ENCODE measurements around the gene NLRP13. TPM values are rescaled to one million over a fixed set of nuclear protein-coding genes. Genes with fewer than 3 reads are reported as not detected.

Gene NLRP13
- total and polyA plus RNA-seq, 2 of the 8 experiments (the other 6 are each of a cell fraction or from before 2014, with no cell fraction given), result not detected

GRCh38 chr19:55867101-55867500, 65.0 kb downstream of the NLRP13 start:
- Histone ChIP-seq H3K79me1 (ENCODE audit: low read depth, low read length) (no peaks in the 10 kb centered on the region), H3K27ac (ENCODE audit: low read depth, low read length) (no peak overlapping the region), H3K23me2 (ENCODE audit: low read depth, low read length) (no peaks in the 10 kb centered on the region), H2BK15ac (ENCODE audit: low read length) (no peak overlapping the region), H2BK5ac (ENCODE audit: low read depth, low read length) (no peak overlapping the region), H3K9ac (replicated peaks in 1 of 4; ENCODE audit: extremely low read depth in 1 of 4, low read depth in 3 of 4, low read length in 3 of 4) (no peak overlapping the region), H3K18ac (ENCODE audit: extremely low read depth, low read length) (no peak overlapping the region), H4K20me1 (replicated peaks in 1 of 2; ENCODE audit: control insufficient read depth in 1 of 2, insufficient read depth in 2 of 2, low read length in 2 of 2) (no peaks in the 10 kb centered on the region), H2BK120ac (replicated peaks; ENCODE audit: low read depth, low read length) (no peak overlapping the region), H3K4ac (replicated peaks; ENCODE audit: insufficient read length, low read depth, low read length) (no peak overlapping the region), H3K56ac (replicated peaks; ENCODE audit: insufficient read length, low read depth, low read length) (no peak overlapping the region), H4K8ac (ENCODE audit: extremely low read depth, insufficient read depth, low read length) (no peak overlapping the region), H3K14ac (ENCODE audit: insufficient read length) (no peak overlapping the region), H3K36me3 (ENCODE audit: control insufficient read depth in 2 of 4, insufficient read depth in 4 of 4, low read length in 3 of 4) (no peaks in the 10 kb centered on the region), H2AFZ (ENCODE audit: low read length) (no peak overlapping the region), H4K91ac (replicated peaks; ENCODE audit: insufficient read length, low read length) (no peak overlapping the region), H2AK5ac (ENCODE audit: low read depth, low read length) (no peak overlapping the region), H3K4me1 (replicated peaks in 1 of 4; ENCODE audit: control insufficient read depth in 3 of 4, insufficient read depth in 4 of 4, low read length in 3 of 4) (no peaks in the 10 kb centered on the region), H2BK20ac (ENCODE audit: low read length) (no peak overlapping the region), H3K23ac (ENCODE audit: insufficient read length) (no peak overlapping the region), H3K27me3 (replicated peaks in 1 of 4; ENCODE audit: control insufficient read depth in 3 of 4, extremely low read depth in 1 of 4, insufficient read depth in 3 of 4, low read length in 3 of 4) (no peaks in the 10 kb centered on the region), H2BK12ac (ENCODE audit: low read depth, low read length) (no peak overlapping the region), H3K79me2 (ENCODE audit: control insufficient read depth in 1 of 2, insufficient read depth in 2 of 2, low read length in 2 of 2) (no peaks in the 10 kb centered on the region), H3K9me3 (ENCODE audit: insufficient read depth in 2 of 2, low read depth in 1 of 2, low read length in 1 of 2) (peaks cover 60 to 84% of the 10 kb centered on the region in 2 experiments), H3K4me2 (ENCODE audit: insufficient read depth in 1 of 2, low read depth in 2 of 2, low read length in 2 of 2) (no peak overlapping the region), H3K4me3 (ENCODE audit: extremely low read depth in 1 of 4, insufficient read depth in 2 of 4, low read depth in 3 of 4, low read length in 4 of 4) (no peak overlapping the region), H4K5ac (ENCODE audit: insufficient read length, low read depth, low read length) (no peak overlapping the region)
- CTCF ChIA-PET (ENCODE audit: partially characterized antibody), result no interaction called here
- DNase-seq (ENCODE audit: low read depth in 1 of 2, low spot score in 2 of 2) (no peak), FAIRE-seq (no peak)
- POLR2A ChIA-PET (ENCODE audit: partially characterized antibody), result no interaction called here
- WGBS, 2 experiments (ENCODE audit: extremely low coverage in 1 of 2, insufficient coverage in 1 of 2, insufficient read length in 1 of 2, insufficient replicate concordance in 2 of 2, low coverage in 1 of 2, low lambda C conversion rate in 2 of 2, missing lambda C conversion rate in 1 of 2), result 85% methylated on average over 7 of the region's 7 CpGs; no CpG with 5 or more reads in 1 of the 2 experiments
- TF ChIP-seq POLR2A (IDR thresholded peaks at IDR 0.05; ENCODE audit: control extremely low read depth in 1 of 2, low read depth in 2 of 2, low read length in 2 of 2) (no peak), E2F6 (IDR thresholded peaks at IDR 0.05) (no peak), YY1 (IDR thresholded peaks at IDR 0.05; ENCODE audit: low read depth, low read length) (no peak), EZH2 (IDR thresholded peaks at IDR 0.05; ENCODE audit: low read depth, low read length, severe bottlenecking) (no peak), SIRT6 (IDR thresholded peaks at IDR 0.05; ENCODE audit: low read length) (no peak)

Measured in H1 (cell line).